ENCODE data around the gene FMR1.

Gene FMR1

DNA sequence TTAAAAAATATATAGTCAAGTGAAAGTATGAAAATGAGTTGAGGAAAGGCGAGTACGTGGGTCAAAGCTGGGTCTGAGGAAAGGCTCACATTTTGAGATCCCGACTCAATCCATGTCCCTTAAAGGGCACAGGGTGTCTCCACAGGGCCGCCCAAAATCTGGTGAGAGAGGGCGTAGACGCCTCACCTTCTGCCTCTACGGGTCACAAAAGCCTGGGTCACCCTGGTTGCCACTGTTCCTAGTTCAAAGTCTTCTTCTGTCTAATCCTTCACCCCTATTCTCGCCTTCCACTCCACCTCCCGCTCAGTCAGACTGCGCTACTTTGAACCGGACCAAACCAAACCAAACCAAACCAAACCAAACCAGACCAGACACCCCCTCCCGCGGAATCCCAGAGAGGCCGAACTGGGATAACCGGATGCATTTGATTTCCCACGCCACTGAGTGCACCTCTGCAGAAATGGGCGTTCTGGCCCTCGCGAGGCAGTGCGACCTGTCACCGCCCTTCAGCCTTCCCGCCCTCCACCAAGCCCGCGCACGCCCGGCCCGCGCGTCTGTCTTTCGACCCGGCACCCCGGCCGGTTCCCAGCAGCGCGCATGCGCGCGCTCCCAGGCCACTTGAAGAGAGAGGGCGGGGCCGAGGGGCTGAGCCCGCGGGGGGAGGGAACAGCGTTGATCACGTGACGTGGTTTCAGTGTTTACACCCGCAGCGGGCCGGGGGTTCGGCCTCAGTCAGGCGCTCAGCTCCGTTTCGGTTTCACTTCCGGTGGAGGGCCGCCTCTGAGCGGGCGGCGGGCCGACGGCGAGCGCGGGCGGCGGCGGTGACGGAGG is at the start of gene FMR1:
Gene FMR1, plus strand, starts transcription at position 728 of the 831 bp plus-strand sequence. CDS start 261 bp downstream, outside the sequence.
- DNase-seq = peak; percentile 82 to 84

DNA sequence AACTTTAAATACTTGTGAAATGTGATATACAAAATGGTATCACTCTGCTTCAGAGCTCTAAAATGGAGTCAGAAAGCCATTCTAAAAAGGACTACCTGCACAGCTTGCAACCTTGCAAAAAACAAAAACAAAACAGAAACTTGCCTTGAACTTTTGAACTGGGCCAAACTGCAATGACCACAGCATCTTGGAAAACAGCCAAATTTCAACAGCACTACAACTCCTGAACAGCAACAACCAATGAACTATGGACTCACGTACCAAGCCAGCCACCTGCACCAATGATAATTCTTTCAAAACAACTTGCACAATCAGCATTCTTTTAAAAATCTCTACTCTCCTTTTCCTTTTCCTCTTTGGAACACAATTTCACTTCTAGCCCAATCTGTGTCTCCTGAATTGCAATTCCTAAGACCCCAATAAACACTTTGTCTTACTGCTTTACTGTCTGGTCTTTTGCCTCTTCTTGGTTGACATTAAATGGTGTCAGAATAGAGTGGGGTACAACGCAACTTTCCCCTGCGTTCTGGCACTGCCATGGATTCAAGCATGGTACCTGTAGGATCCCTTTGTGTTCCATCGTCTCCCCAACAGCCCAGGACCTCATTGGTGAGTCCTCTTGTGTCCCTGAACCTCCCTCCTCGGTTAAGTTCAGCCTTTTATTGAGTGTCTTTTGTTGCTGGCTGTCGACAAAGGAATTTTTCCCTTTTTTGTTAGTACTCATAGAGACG is 35.7 kb upstream of the FMR1 start:
- no peak for DNase-seq

DNA sequence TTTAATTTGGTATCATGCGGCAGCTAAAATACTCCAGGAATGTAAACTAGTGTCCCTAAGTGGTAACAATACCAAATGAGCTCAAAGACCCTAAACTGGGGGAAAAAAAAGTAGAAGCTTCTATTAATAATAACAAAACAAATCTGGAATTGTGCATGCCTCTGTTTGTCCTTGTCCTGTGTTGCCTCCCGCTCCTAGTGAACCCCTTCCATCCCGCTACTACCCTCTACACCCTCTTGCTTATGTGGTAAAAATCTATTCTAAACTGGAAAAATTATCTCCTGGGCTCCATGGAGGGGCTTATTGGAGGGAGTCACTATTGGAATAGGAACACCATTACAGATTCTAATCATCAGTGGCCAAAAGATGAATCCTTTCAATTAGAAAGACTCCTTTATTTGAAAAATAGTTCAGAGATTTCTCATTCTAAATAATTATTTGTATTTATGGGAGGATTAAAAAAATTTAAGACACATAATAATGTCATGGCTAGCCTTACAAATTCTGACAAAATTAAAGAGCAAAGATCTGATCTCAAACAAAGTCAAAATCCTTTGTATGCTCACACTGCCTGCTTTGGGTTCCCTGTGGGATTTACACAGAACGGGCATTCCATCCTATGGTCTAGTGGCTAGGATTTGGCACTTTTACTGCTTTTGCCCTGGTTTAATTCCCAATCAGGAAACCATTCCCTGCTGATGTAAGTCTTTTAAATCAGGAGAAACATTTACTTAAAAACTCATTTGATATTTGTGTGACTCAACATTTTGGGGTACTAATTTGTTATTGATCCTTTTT is 34.7 kb upstream of the FMR1 start:
- DNase-seq = no peak

- no peak for DNase-seq
Observed at GRCh38 chrX:147877726-147878125, 34.0 kb upstream of the FMR1 start.

GRCh38 chrX:147884958-147885357 is 26.8 kb upstream of the FMR1 start:
- no peak for DNase-seq

DNA sequence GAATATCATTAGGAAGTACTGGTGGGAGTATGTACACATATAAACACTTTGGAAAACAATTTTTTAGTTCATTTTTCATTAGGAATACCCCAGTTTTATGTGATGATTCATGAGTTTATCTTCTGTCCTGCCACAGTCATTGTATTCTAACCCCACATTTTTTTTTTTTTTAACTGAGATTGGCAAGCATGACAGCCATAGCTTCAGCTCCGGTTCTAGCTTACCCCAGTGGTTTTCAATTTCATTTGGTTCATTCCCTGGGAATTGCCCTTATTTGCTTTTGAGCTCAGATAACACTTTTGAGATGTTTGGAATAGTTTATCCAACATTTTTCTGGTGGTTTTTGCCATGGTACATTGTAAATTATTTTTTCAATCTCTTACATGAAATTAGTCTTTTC is 21.0 kb upstream of the FMR1 start:
- no peak for DNase-seq

DNA sequence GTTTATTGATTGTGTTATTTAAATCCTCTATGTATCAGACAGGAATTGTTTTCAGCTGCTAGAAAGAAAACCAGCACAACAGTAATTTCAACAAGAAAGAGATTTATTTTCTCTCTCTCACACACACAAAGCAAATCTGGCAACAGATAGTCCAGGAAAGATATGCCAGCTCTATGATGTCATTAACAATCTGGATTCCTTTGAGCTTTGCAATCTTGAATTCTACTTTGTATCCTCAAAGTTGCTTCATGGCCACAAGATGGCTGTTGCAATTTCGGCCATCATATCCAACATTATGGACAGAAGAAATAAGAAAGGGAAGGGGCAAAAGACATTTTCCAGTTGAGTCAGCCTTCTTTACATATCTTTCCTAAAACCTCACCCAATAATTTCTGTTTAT is 19.8 kb upstream of the FMR1 start:
- no peak for DNase-seq

- DNase-seq = no peak
Observed at GRCh38 chrX:147893741-147894140, 18.0 kb upstream of the FMR1 start.

DNA sequence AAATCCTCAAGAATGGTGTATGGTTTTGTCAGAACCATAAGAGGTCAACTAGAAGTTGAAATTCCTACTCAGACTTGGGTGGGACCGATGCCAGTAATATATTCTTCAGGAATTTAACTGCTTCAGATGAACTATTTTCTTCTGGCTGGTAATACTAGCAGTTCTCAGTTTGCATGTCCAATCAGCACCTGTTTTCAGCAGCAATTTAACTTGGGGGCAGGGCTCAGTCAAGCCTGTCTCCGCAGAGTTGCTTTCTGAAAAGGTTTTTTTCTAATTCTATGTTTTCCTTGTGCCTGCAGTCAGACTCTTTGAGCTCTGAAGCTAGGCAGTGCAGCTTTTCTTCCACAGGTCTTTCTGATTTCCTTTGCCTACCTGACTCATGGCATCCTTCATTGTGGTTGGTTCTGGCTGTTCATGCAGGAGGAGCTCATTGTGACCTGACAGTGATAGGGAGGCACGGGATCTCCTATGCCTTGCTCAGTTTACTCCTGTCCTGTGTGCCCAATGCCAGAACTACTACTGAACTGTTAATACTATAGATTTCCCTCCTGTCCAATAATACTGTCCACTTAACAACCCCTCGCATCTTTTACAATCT is 17.3 kb upstream of the FMR1 start:
- DNase-seq = no peak

DNA sequence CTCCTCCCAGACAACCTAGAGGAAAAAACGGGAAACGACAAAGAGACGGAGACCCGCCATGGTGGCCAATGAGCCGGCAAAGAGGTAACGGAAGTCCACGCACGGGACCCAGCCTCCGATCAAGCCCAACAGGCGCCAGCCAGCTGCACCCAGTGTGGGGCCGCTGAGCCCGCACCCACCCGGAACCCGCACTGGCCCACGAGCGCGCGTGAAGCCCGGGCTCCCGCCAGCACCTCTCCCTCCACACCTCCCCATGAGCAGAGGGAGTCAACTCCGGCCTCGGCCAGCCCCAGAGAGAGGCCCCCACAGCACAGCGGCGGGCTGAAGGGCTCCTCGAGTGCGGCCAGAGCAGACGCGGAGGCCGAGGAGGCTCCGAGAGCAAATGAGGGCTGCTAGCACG is 14.6 kb upstream of the FMR1 start:
- DNase-seq = no peak

DNA sequence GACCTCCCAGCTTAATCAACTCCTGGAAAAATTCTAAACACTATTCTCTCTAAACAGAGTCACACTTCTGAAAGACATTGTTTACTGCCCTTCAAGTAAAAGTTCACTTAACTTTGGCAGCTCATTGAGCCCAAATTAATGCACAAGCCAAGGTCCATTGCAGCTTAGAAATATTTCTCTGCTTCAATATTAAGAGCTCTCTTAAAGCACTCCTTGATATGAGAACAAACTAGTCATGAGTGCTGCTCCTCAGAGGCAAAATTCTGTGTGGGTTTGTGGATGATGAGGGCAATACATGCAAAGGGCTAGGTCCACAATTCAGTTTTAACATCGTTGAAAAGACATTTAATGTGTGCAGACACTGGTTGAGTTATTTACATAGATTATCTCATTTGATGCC is 12.8 kb upstream of the FMR1 start:
- no peak for DNase-seq

GRCh38 chrX:147899379-147900114 is 12.2 kb upstream of the FMR1 start:
- DNase-seq = no peak

- no peak for DNase-seq
Observed at GRCh38 chrX:147900349-147900748, 11.4 kb upstream of the FMR1 start.

DNA sequence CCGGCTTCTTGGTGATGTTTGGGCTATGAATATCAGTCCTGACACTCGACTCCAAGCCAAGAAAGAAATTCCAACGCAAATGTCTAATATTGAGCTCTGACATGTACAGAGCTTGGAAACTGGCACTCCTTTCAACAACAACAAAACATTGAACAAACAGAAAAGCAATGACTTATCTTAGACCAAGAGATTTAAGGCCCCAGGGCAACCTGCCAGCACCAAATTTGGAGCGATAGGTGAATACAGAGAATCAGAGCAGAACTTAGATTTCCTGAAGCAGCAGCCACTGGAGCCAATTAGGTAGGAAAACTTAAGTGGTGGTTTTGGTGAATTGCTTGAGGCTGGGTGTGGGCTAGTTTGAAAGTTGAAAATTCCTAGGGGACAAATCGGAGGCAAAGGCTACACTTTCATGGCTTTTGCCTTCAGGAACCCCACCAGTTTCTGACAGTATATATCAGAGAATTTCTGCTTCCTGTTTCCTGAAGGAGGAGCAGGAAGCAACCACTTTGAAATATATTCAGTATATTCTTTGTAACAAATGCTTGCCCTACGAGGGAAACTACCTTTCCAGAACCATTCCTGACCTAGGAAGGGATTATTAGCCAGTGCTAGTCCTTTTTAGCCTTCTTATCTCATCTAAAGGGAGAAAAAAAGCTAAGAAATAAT is 10.1 kb upstream of the FMR1 start:
- DNase-seq = no peak

DNA sequence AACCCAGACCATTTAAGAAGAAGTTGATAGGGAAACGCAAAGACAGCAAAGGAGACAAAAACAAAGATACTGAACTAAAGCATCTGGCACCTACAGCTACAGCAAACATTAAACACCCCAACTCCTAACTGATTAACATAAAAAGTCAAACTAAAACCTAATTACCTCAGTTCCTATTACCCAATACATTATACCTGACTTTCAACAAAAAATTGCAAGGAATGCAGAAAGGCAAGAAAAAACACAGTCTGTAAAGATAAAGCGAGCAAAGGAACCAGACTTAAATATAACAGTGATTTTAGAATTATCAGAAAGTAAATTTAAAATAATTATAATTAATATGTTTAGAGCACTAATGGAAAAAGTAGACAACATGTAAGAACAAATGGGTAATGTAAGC is 9.4 kb upstream of the FMR1 start:
- no peak for DNase-seq

- DNase-seq = no peak
Observed at GRCh38 chrX:147908106-147908505, 3.6 kb upstream of the FMR1 start.

DNA sequence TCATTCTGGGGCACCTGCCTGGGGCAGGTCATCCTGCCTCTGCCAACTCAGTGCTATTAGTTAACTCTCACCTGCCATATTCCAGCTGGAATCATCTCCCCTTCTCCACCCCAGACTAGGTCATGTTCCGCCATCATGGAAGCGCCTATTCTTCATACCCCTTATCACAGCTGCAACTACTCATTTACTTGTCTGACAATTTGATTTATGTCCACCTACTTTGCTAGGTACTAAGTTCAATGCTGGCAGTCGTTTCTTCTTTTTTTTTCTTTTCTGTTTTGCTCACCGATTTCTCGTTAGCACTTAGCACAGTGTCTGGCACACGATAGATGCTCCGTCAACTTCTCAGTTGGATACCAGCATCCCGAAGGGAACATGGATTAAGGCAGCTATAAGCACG is 1.1 kb upstream of the FMR1 start:
- DNase-seq = no peak

DNA sequence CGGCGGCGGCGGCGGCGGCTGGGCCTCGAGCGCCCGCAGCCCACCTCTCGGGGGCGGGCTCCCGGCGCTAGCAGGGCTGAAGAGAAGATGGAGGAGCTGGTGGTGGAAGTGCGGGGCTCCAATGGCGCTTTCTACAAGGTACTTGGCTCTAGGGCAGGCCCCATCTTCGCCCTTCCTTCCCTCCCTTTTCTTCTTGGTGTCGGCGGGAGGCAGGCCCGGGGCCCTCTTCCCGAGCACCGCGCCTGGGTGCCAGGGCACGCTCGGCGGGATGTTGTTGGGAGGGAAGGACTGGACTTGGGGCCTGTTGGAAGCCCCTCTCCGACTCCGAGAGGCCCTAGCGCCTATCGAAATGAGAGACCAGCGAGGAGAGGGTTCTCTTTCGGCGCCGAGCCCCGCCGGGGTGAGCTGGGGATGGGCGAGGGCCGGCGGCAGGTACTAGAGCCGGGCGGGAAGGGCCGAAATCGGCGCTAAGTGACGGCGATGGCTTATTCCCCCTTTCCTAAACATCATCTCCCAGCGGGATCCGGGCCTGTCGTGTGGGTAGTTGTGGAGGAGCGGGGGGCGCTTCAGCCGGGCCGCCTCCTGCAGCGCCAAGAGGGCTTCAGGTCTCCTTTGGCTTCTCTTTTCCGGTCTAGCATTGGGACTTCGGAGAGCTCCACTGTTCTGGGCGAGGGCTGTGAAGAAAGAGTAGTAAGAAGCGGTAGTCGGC is 528 bp downstream of the FMR1 start:
- DNase-seq = peak in 1 of 2 donors; percentile 14

DNA sequence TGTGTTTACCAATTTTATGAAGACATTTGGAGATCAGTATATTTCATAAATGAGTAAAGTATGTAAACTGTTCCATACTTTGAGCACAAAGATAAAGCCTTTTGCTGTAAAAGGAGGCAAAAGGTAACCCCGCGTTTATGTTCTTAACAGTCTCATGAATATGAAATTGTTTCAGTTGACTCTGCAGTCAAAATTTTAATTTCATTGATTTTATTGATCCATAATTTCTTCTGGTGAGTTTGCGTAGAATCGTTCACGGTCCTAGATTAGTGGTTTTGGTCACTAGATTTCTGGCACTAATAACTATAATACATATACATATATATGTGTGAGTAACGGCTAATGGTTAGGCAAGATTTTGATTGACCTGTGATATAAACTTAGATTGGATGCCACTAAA is 1.9 kb downstream of the FMR1 start:
- no peak for DNase-seq

DNA sequence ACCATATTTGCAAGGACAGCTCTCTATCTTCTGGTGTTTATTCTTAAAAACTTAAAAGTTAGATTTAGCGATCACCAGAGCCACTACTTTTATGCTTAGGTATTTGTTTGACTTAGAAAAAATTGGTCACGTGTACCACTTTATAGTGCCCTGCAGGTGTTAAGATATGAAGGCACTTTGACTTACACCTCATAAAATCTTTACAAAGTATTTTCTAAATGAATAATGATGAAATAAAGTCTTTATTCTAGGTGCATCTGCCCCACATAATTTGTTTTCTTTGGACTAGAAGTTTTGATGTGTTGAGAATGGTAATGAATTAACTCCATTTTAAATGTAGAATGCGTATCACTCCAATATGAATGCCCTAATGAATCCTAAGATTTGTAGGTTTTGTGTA is 2.9 kb downstream of the FMR1 start:
- DNase-seq = no peak

DNA sequence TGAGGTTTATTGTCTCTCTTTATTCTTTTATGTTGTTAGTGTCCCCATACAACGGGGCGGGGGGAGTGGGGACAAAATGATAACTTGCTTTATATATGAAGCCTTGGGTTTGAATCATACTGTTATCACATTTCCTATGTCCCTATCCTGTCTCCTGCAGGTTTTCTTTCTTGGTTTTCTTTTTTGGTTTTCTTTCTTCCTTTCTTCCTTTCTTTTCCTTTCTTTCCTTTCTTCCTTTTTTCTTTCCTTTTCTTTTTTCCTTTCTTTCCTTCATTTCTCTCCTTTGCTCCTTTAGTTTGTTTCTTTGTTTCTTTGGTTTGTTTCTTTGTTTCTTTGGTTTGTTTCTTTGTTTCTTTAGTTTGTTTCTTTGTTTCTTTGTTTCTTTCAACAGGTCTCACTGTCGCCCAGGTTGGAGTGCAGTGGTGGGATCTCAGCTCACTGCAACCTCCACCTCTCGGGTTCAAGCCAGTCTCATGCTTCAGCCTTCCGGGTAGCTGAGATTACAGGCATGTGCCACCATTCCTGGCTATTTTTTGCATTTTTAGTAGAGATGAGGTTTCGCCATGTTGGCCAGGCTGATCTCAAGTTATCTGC is 4.8 kb downstream of the FMR1 start:
- DNase-seq = no peak

Measured in stimulated activated CD4-positive, alpha-beta T cell treated with anti-CD3 and anti-CD28 coated beads, Interleukin-2, amount 100 ng/mL, for 48 hours (primary cell).